GM19468 (cell line): ENCODE data around the gene TUBGCP2.

Experiments used
- ATAC-seq: cut with Tn5 transposase; IDR thresholded peaks from one replicate; pipeline ENCODE4 v1.9.1; 2021; ENCODE audit warnings: mild to moderate bottlenecking, moderate library complexity, moderate number of reproducible peaks; ENCODE audit not compliant: unreplicated experiment; ENCODE audit errors: extremely low read depth

Gene TUBGCP2

DNA sequence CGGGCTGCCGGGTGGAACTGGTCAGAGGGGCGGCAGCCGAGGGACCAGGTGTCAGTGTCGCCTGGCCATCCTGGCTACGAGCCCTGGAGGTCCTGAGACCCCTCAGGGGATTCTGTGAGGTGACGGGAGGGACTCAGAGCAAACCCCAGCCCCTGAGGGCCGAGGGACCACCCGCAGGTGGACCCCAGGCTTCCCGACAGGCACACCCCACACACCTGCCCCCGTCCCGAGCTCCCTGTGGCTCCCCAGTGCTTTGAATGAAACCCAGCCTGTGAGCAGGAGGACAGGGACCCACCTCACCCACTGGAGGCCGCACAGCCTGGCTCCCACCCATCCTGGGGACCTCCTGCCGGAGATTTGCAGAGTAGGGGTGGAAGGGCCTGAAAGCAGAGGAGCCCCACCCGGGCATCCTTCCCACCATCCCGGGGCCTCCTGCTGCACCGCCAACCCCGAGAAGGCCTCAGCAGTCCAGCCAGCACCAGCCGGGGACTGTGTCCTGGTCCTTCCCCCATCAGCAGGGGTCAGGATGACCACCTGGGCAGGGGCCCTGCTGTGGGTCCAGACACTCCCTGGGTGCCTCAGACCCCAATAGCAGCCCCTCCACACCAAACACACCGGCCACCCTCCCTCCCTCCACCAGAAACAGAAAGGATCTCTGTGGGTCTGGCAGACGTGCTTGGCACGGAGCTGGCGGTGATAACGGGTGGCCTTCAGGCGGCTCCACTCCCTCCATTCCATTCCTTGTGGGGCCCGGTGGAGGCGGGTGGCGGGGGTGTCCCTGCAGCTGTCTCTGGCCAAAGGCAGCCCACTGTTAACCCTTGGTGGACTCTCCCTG lies 57.1 kb downstream of the TUBGCP2 start:
- no peak for ATAC-seq

DNA sequence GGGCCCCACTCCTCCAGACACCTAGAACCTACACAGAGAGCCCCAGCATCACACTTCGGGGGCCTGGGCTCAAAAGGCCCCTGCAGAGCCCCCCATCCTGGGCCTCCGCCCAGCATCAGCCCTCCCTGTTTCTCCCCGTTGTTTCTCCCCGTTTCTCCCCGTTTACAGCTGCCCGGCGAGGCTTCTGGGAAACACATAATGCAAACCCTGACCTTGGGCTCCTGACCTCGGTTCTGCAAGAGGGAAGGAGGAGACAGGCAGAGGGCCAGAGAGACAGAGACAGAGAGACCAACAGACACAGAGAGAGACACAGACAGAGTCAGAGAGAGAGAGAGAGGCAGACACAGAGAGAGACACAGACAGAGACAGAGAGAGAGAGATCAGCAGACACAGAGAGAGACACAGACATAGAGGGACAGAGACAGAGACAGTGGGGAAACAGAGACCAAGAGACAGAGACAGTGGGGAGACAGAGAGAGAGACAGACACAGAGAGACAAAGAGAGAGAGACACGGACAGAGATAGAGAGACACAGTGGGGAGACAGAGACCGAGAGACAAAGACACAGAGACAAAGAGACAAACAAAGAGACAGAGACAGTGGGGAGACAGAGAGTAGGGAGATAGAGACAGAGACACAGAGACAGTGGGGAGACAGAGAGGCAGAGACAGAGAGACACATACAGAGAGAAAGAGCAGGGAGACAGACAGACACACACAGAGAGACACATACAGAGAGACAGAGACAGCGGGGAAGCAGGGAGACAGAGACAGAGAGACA lies 58.5 kb downstream of the TUBGCP2 start:
- no peak for ATAC-seq

DNA sequence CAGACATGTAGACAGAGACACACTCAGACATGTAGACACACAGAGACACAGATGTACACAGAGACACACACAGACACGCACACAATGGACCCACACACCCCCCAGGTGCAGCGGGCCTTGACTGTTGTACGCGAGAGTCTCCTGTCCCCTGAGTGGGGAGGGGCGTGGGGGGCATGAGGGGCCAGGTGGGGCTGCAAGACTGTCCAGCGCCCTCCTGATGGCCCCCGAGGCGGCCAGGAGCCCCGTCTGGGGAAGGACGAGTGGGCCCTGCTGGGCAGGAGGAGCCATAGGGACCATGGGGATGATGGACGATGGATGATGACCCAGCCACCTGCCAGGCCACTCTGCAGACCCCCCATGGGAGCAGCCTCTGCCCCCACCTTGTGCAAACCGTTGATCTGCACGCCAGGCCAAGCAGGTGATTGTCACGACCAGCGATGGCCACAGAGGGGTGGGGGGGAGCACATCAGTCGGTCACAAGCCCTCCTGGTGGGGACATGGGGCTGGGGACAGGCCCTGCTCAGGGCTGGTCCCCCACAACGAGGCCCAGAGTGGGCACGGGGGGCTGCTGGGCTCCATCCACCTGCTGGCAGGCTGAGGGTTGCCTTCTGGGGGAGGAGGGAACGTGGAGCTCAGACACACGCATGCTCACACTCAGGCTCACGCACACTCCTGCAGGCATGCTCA lies 59.4 kb downstream of the TUBGCP2 start:
- no peak for ATAC-seq

DNA sequence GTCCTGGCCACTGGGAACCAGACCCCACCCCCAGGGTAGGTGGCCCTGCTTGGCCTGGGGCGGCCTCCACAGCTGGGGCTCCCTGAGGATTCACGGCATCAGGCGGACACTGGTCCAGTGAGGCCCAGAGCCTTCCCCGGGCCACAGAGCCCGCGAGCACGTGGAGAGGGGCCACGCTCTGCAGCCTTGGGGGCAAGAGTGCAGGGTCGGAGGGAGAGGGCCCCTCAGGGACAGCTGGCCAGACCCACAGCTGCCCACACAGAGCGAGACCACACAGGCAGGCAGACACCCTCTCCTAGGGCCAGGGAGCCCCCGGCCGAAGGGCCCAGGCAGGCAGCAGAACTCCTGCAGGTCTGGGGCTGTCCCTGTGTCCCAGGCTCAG lies 60.3 kb downstream of the TUBGCP2 start:
- no peak for ATAC-seq

DNA sequence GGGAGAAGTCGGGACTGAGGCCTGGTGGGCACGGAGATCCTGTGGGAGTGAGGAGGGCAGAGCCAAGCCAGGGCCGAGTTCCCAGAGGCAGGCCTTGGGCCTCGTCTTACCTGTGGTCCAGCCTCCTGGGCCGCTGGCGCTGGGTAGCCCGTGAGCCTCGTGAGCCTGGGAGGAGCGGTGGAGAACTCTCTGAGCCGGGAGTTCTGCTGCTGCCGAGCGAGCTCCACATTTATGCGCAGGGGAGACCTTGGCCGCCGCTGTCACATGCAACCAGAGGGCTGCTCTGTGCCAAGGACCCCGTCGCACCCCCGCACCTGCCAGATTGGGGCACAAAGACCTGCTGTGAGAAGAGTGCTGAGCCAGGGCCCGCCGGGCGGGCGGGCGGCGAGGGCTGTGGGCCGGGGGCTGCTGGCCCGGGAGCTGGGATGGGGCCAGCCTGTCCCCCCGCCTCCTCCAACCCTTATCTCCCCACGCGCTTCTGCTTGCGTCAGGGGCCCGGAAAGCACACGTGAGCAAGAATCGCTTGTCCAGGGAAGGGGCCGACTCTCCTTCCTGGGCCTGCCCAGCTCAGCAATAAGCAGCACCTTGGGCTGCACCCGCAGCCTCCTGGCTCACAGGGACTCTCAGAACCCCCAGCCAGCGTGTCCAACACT lies 60.9 kb downstream of the TUBGCP2 start:
- ATAC-seq = no peak

DNA sequence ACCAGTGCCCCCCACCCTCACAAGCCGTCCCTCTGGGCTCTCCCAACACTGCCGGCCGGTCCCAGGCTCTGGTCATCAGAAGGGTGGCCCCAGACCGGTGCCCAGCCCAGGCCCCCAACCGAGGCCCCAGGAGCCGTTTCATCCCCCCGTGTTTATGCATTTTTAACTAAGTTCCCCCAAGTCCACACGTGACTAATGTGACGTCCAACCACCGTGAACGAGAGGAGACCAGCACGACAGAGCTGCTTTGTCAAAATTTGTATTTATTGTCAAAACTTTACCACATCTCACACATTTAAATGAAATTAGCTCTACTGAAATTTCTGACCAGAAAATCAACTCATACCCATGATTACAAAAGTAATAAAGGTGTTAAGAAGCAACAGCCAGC lies 62.4 kb downstream of the TUBGCP2 start:
- no peak for ATAC-seq

DNA sequence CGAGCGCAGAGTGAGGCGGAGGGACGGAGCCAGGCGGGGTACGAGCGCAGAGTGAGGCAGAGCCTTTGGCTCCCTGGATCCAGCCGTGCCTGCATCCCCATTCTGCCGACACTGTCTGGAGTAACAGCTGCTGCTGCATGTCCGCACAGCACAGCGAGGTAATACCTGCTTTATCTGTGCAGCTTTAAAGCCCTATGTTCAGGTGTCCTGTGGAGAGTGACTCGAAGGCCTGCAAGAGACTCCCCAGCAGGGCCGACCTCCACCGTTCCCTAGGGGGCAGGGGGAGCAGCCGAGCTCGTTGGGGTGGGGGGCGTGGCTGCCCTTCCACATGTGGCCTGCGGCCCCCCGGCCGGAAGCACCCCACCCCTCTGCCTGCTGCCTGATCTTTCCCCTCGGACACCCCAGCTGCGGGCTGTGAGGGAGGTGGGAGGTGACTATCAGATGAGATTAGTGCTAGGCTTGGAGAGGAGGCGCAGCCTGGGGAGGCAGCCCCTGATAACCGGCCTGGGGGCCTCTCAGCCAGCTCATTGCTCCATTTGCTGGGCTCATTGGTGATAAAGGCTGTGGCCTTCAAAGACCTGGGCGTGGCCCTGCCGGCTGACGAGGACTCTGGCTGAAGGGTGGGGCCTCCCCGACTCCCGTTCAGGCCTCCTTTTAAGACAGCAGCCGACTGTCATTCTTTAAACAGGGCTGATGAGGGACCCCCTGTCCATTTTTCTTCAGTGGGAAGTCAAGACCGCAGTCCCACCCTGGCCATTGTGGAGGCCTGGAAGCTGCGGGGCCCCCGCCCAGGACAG lies 63.0 kb downstream of the TUBGCP2 start:
- no peak for ATAC-seq

DNA sequence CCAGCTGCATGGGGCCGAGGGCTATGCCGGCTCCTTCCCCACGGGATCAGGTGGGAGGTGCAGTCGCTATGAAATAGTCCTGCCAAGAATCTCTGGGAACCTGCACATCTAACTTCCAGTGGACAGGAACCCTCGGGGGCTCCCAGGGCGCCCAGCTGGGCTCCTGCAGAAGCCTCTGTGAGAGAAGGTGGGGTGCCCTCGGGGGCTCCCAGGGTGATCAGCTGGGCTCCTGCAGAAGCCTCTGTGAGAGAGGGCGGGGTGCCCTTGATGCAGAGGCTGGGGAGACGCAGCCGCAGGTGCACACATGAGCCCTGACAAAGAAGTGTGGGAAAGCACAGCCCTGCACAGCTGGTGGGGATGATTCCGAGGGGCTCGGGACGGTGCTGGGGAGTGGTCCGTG lies 65.1 kb downstream of the TUBGCP2 start:
- no peak for ATAC-seq

DNA sequence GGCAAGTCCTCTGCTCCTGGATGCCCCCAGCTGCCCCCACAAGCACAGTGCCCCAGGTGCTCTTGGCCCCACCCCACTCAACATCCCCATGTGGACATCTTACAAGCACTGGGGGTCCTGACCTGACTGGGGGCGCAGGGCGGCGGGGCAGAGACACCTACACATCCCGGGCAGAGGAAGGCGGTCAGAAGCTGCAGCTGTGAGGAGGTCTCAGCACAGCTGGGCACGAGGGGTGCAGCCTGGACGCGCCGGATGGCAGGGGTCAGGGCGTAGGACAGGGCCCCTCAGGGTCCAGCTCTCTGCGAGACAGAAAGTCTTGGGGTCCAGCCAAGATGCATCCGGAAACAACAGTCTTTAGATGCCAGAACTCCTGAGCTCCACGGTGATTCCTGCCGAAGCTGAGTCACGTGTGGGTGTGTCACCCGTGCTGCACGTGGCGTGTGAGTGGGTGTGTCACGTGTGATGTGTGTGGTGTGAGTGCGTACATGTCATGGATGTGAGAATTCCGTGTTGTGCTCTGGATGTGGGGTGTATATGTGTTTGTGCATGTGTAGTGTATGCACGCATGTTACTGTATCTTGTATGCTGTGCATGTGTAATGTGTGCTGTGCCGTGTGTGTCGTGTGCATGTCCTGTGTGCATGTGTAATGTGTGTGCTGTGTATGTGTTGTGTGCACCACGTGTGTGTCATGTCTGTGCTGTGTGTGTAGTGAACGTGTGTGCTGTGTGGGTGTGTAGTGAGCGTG lies 65.9 kb downstream of the TUBGCP2 start:
- no peak for ATAC-seq

DNA sequence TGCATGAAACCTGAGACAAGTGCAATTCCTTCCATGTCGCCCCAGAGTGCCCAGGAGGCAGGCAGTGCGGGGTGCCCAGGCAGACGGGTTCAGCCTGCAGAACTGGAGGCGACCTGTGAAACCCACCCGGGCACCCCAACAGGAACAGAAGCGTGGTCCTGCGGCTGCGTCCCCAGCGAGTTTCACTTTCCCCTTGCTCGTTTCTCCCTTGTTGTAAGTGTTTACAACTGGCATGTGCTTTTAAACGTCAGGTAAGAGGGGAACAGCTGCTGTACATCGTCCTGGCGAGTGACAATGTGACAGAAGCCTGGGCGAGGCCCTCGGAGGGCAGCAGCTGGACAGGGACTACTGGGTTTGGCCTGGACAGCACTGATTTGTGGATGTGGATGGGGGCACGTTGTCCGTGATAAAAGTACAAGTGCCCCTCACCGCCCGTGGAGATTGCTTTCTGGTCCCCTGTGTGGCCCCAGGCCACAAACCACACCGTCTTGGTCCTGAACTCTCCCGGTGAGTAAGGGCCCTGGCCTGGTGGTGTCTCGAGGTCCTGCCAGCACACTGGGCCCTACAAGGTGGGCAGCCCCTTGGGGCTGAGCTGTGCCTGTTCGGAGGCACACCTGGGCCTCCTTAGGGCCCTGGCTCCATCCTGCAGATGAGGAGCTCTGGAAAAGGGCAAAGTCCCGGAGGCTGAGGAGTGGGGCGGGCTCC lies 67.0 kb downstream of the TUBGCP2 start:
- no peak for ATAC-seq

DNA sequence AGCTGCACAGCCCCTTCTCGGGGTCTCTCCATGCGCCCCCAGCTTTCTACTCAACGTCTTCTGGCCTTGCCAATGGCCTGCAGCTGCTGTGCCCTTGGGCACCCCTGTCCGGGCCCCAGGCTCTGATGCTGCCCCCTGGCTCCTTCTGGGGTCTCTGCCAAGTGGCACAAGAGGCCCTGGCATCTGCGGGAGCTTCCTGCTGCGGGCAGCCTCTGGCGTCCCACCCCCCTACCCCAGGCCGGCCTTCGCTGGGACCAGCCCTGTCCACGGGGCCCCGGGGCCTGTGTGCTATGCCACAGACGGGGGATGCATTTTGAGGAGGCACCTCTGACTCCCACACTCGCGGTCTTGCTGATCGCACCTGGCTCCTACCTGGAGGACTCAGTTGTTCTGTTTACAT lies 68.7 kb downstream of the TUBGCP2 start:
- no peak for ATAC-seq

DNA sequence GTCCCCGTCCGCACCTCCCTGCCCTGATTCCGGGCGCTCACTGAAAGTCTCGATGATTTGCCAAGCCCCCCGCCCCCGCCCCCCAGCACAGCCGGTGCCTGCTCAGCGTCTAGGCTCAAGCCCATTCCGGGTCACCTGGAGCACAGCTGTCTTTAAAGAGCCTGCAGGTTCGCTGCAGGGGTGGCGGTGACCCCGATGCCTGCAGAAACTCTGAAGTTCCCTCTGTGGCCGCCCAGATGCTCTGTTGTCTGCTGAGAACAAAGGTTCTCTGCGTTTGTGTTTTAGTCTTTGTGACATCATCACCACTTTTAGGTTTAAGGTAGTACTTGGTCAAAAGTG lies 70.2 kb downstream of the TUBGCP2 start:
- no peak for ATAC-seq

DNA sequence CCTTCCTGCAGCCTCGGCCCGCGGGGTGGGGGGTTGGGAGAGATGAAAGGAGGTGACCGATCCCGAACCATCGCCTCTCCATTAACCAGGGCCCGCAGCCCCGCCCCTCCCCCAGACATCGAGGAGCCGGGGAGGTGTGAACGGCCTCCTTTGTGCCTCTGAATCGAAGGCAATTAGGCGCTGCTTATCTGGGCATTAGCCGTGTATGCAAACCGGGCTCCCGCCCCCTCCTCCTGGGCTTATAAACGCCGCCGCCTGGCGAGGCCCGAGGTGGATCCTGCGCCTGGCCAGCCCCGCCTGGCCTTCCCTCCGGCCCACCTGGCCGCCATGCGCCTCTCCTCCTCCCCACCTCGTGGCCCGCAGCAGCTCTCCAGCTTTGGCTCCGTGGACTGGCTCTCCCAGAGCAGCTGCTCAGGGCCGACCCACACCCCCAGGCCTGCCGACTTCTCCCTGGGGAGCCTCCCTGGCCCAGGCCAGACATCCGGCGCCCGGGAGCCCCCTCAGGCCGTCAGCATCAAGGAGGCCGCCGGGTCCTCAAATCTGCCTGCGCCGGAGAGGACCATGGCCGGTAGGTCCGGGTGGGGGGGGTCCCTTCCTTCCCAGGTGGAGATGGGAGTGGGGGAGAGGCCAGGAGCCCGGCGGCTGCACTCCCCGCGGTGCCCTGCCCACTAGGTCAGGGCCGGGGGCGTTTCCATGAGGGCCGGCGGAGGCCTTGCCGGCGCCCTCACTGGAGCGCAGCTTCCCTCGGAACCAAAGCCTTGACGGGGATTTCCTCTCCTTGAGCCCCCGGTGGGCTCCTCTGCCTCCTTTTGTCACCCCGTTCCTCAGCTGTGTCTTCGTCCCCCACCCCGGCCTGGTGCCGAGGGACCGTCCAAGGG lies 70.8 kb downstream of the TUBGCP2 start, which contains the start of gene VENTX:
TSS of gene VENTX (plus strand) at position 268 of the 878 bp plus-strand sequence. CDS start at position 328, 60 bp downstream.
- no peak for ATAC-seq

DNA sequence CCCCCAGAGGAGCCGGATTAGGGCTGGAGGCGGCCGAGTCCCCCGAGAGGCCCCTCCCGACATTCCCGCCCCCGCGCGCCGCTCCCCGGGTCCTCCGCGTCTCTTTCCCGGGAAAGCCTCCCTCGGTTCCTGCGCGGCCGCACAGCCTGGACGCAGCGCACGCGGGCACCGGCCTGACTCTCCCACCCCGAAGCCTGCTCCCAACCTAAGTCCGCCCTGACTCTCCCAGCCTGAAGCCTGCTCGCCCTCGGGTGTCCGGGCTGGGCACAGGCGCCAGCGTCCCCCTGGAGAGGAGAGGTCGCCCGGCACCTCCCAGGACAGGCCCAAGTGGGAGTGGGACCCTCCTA lies 71.5 kb downstream of the TUBGCP2 start:
- ATAC-seq = no peak

DNA sequence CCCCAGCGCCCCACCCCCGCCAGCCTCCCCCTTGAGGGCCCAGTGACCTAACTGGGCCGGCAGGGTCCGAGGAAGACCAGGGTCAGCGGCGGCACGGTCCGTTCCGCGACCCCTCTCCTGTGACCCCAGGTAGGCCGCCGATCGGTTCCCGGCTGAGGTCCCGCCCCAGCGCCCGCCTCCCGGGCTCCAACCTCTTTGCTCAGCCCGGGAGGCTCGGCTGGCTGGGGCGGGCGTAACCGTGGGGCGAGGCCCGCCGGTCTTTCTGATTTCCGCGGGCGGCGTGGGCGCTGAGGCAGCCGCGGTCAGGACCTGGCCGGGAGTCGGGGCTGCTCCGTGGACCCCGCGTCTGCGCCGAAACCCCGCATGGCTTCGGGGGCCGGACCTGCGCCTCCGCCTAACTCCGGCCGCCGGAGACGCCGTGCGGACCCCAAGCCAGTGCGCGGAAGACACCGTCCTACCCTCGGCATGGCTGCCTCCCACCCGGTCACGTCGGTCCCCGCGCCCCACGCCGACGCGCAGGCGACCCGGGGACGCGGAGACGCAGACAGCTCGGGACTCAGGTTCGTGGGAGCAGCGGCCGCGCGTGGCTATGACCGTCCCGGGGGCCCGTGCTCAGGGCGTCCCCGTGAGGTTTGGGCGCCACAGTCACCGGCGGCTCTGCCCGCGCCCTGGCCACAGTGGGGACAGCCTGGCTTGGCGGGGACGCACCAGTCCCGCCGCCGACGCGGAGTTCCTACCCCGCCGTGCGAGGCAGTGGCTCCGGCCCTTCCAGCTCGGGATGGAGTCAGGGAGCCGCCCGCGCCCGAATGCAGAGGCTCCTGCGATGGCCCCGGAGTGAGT lies 72.1 kb downstream of the TUBGCP2 start:
- no peak for ATAC-seq

DNA sequence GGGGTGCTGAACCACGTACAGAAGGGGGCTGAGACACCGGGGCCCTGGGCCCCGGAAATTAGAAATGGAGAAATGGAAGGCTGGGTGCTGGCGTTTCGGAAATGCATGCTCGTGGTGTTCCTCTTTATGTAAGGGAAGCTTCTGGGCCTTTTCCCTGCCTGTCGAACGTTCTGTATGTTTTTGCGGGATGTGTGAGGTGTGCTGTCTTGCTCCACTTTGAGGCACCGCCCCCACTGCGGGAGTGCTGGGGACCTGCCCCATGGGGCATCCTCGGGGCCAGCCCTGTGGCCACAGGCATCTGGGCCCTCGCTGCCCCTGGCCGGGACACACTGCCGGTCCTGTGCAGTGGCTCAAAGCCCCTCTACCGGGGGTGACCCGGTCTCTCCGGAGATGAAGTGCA lies 72.7 kb downstream of the TUBGCP2 start:
- no peak for ATAC-seq
